ENCODE measurements around the gene ANKRD34A.
A peak's percentile ranks its signal among the peaks of the same experiment; 100 is the strongest.

Gene ANKRD34A

GRCh38 chr1:145994391-145995120, 30.2 kb upstream of the ANKRD34A start:
- Mint-ChIP-seq H3K4me3 (peak overlapping the region; percentile 91), H3K27me3 (no peaks in the 10 kb centered on the region), H3K4me1 (ENCODE audit: low read depth) (peaks cover 70% of the 10 kb centered on the region), H3K27ac (peak overlapping the region; percentile 89), H3K9me3 (no peaks in the 10 kb centered on the region), H3K36me3 (ENCODE audit: low read depth) (peaks cover 44% of the 10 kb centered on the region)

DNA sequence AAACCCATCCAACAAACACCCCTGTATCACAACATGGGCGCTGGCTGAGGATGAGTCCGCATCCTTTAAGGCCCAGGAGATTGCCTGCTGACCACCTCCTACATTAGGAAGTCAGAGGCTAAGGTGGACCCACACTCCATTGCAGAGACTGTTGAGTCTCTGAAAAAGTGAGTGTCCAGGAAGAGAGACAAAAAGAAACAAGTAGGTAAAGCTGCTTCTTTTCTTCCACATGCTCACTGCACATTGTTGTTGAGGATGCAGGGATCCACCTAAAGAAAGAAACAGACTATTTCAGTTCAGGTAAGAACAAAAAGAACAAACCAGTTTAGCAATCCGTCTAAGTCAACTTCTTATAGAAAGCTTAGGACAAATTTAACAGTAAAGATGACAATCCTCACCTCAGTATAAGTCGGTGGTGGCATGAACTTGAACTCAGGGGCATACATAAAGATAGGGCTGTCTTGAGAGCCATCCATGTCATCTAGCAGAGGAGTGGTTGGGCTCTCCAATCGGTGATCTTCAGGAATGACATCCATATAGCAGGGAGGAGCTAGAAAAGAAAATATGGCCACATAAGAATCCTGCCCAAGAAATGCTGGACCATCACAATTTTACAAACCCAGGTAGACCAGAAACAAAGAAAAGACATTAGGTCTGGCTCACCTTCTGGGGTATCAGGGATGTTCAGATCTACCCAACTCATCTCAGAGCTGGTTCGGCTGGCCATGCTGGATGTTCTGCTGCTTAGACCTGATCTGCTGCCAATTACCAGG, 29.4 kb upstream of the ANKRD34A start:
- H3K4me1 Mint-ChIP-seq (ENCODE audit: low read depth): peaks cover 65% of the 10 kb centered on the region
- peaks cover 44% of the 10 kb centered on the region for H3K36me3 Mint-ChIP-seq (ENCODE audit: low read depth)
- H3K9me3 Mint-ChIP-seq: no peaks in the 10 kb centered on the region
- peak overlapping the region; percentile 89 for H3K27ac Mint-ChIP-seq
- H3K4me3 Mint-ChIP-seq: peak overlapping the region; percentile 91
- no peaks in the 10 kb centered on the region for H3K27me3 Mint-ChIP-seq

DNA sequence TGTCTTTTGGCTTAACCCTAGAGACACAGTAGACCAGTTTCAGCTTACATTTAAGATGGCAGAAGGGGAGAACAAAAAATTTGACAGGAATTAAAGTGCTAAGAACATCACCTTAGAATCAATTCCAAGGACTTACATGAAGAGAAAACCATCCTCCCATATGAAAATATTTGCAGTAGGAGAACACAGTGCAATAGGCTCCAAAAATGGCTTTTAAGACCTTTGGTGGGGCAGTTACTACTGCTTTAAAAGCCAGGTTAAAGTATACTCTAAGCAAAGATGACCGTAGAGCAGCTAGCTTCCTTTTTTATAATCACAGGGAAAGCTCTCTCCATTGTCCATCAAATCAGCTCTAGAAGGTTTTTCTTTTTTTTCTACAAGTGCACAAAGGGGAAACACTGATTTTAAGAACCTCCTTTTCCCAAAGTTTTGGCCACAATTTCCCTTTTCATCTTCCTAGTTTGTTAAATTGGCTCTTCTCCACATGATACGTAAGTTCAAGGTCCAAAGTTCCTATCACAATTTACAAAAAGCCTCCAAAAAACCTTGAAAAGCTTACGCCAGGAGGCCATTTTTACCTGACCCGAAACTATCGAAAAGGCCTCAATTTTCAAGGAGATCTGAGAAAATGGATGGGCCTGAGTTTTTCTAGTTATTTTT, 28.7 kb upstream of the ANKRD34A start:
- H3K4me3 Mint-ChIP-seq: peak overlapping the region; percentile 91
- H3K36me3 Mint-ChIP-seq (ENCODE audit: low read depth): peaks cover 44% of the 10 kb centered on the region
- peaks cover 65% of the 10 kb centered on the region for H3K4me1 Mint-ChIP-seq (ENCODE audit: low read depth)
- H3K27me3 Mint-ChIP-seq: no peaks in the 10 kb centered on the region
- H3K9me3 Mint-ChIP-seq: no peaks in the 10 kb centered on the region
- peak overlapping the region; percentile 89 for H3K27ac Mint-ChIP-seq

DNA sequence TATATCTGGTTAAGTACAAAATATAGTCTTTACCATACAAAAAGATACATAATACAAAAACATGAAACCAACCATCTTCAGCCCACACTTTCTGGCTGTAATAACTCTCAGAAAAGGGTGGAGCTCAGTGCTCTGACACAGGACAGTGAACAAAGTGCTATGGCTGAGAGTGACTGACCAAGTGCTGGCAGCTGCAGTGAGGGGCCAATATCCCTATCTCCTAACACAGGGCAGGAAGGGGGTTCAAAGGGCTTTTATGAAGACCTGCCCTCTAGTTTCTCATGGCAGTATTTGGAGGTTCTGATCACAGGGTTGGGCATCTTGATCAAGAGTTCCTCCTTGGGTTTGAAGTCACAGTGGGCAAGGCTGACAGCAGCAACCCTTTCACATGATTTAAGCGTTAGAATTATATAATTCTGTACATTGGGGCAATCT, 28.1 kb upstream of the ANKRD34A start:
- peaks cover 65% of the 10 kb centered on the region for H3K4me1 Mint-ChIP-seq (ENCODE audit: low read depth)
- H3K4me3 Mint-ChIP-seq: peak overlapping the region; percentile 91
- H3K9me3 Mint-ChIP-seq: no peaks in the 10 kb centered on the region
- peak overlapping the region; percentile 89 for H3K27ac Mint-ChIP-seq
- H3K27me3 Mint-ChIP-seq: no peaks in the 10 kb centered on the region
- H3K36me3 Mint-ChIP-seq (ENCODE audit: low read depth): peaks cover 44% of the 10 kb centered on the region

- Mint-ChIP-seq H3K4me1 (ENCODE audit: low read depth) (peaks cover 62% of the 10 kb centered on the region), H3K36me3 (ENCODE audit: low read depth) (peaks cover 44% of the 10 kb centered on the region), H3K27ac (peak overlapping the region; percentile 23), H3K9me3 (no peaks in the 10 kb centered on the region), H3K27me3 (no peaks in the 10 kb centered on the region), H3K4me3 (peak overlapping the region; percentile 14)
Measured at GRCh38 chr1:145991735-145992412, 27.5 kb upstream of the ANKRD34A start.

- peaks cover 34% of the 10 kb centered on the region for H3K36me3 Mint-ChIP-seq (ENCODE audit: low read depth)
- no peaks in the 10 kb centered on the region for H3K9me3 Mint-ChIP-seq
- no peak overlapping the region for H3K4me3 Mint-ChIP-seq
- H3K27me3 Mint-ChIP-seq: no peaks in the 10 kb centered on the region
- H3K27ac Mint-ChIP-seq: no peak overlapping the region
- peaks cover 62% of the 10 kb centered on the region for H3K4me1 Mint-ChIP-seq (ENCODE audit: low read depth)
Measured at GRCh38 chr1:145990249-145990855, 26.0 kb upstream of the ANKRD34A start.

DNA sequence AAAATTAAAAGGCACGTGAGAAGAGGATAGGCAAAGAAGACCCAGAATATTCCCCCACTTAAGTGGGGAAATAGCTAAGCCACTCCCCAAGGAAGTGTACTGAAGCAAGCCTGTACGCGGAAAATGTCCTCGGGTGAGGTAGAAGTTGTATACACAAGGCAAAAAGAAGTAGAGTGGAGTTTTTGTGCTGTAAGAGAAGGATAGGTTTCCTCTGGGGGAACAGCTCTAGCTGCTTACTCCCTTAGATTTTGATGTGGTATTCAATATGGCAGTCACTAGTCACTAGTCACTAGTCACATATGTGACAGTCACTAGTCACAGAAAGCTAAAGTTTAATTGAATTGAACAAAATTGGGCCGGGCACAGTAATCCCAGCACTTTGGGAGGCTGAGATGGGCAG, 24.4 kb upstream of the ANKRD34A start:
- Mint-ChIP-seq H3K27ac (peak overlapping the region; percentile 76), H3K27me3 (no peaks in the 10 kb centered on the region), H3K4me1 (ENCODE audit: low read depth) (peaks cover 51% of the 10 kb centered on the region), H3K36me3 (ENCODE audit: low read depth) (peaks cover 18% of the 10 kb centered on the region), H3K9me3 (no peaks in the 10 kb centered on the region), H3K4me3 (no peak overlapping the region)

DNA sequence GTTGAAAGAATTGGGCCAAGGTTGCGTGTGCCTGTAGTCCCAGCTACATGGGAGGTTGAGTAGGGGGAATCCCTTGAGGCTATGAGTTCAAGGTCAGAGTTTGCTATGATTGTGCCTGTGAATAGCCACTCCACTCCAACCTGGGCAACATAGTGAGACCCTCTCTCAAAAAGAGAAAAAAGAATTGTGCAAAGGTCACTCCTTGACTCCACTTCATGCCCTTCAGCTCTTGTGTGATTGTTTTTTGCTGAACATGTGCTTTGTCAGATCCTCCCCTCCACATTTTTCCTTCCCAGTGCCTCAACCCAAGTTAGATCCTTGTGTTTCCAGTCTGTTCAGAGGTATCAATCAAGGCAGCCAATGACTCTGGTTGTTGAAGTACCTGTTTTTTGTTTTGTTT, 23.6 kb upstream of the ANKRD34A start:
- Mint-ChIP-seq H3K4me3 (no peak overlapping the region), H3K36me3 (ENCODE audit: low read depth) (peaks cover 10% of the 10 kb centered on the region), H3K27me3 (no peaks in the 10 kb centered on the region), H3K4me1 (ENCODE audit: low read depth) (peaks cover 43% of the 10 kb centered on the region), H3K27ac (peak overlapping the region; percentile 38), H3K9me3 (no peaks in the 10 kb centered on the region)

DNA sequence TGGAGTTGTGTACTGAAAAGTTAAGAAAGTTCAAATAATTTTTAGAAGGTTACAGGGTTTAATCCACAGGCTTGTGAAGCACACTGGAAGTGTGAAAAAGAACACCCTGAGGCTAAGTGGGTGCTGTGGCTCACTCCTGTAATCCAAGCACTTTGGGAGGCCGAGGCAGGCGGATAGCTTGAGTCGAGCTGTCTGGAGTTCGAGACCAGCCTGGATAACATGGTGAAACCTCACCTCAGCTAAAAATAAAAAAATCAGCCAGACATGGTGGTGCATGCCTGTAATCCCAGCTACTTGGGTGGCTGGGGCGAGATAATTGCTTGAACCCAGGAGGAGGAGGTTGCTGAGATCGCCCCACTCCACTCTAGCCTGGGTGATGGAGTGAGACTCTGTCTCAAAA, 22.2 kb upstream of the ANKRD34A start:
- H3K4me3 Mint-ChIP-seq: no peak overlapping the region
- H3K9me3 Mint-ChIP-seq: no peaks in the 10 kb centered on the region
- no peak overlapping the region for H3K27ac Mint-ChIP-seq
- H3K27me3 Mint-ChIP-seq: no peaks in the 10 kb centered on the region
- no peaks in the 10 kb centered on the region for H3K36me3 Mint-ChIP-seq (ENCODE audit: low read depth)
- H3K4me1 Mint-ChIP-seq (ENCODE audit: low read depth): peaks cover 29% of the 10 kb centered on the region

DNA sequence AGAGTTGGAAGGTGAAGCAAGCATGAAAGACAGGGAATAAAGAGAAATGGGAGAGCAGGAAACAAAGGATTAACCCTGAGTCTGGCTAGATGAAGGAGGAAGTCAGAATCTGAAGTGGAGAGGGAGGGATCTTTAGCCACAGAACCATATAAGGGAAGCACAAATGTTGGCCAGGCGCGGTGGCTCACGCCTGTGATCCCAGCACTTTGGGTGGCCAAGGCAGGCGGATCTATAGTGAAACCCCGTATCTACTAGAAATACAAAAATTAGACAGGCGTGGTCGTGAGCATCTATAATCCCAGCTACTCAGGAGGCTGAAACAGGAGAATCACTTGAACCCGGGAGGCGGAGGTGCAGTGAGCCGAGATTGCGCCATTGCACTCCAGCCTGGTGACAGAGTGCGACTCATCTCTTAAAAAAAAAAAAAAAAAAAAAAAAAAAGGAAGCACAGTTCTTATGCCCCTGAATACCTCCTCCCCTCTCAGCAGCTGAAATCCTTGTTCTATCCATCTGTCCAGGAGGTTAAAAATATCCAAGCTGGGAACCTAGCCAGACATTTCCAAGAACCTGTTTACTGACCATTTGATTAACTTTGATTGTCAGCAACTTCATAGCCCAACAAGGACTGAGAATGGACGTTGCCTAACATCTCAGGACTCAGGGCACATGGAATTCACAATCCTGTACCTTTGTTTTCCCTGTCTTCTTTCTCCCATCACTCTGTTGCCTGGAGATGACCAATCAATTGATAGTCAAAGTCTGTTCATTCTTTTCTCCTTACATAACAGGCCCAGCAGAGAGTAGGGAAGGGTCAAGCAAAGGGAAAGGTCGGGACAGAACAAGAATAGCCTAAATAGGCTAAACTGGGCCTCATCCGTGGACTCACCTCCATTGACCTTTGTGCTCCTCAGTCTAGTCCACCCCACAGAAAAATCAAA, 21.4 kb upstream of the ANKRD34A start:
- H3K4me1 Mint-ChIP-seq (ENCODE audit: low read depth): peaks cover 23% of the 10 kb centered on the region
- no peaks in the 10 kb centered on the region for H3K27me3 Mint-ChIP-seq
- H3K27ac Mint-ChIP-seq: peak overlapping the region; percentile 87
- H3K9me3 Mint-ChIP-seq: no peaks in the 10 kb centered on the region
- peak overlapping the region; percentile 47 for H3K4me3 Mint-ChIP-seq
- no peaks in the 10 kb centered on the region for H3K36me3 Mint-ChIP-seq (ENCODE audit: low read depth)

DNA sequence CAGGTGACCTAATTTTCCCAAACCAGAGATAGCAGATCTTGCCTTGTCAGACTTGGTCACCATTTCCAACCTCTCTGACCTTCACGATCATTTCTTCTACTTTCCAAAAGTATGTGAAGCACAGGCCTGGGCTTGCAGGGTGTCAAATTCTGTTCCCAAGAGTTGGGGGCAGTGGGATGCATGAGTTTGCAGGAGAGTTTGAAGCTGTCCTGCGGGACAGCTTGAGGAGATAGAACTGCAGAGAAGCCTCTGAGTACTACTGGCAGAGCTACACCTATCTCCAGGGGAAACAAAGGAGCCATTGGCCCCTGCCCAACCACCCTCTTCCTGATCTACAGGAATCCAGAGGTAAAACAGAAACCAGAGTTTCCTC, 20.7 kb upstream of the ANKRD34A start:
- no peaks in the 10 kb centered on the region for H3K9me3 Mint-ChIP-seq
- no peaks in the 10 kb centered on the region for H3K27me3 Mint-ChIP-seq
- H3K4me3 Mint-ChIP-seq: peak overlapping the region; percentile 47

DNA sequence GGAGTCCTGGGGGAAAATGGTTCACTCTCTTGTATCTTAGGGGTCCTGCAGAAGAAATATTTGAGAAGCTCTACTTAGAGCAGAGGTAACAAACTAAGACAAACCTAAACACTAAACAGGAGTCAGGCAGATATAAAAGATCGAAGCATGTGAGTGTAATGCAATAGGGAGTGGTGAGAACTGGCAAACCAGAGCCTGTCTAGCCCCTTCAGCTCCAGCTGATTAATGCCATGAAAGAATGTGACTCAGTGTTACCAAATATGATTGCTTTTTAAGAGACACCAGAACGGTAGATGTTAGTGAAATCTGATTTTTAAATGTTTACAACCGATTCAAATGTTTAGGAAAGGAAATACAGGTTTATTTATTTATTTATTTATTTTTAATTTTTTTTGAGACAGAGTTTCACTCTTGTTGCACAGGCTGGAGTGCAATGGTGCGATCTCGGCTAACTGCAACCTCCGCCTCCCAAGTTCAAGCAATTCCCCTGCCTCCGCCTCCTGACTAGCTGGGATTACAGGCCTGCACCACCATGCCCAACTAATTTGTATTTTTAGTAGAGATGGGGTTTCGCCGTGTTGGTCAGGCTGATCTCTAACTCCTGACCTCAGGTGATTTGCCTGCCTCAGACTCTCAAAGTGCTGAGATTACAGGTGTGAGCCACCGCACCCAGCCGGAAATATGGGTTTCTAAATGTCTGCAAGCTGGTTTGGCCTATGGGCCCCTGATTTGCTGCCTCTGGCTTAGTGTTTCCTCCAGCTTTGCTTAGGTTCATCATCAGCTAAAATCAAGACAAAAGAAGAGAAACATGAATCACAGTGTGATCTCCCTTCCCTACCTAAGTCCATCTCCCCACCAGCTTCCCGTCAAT, 19.8 kb upstream of the ANKRD34A start:
- Mint-ChIP-seq H3K4me3 (no peak overlapping the region), H3K27me3 (no peaks in the 10 kb centered on the region), H3K36me3 (ENCODE audit: low read depth) (no peaks in the 10 kb centered on the region), H3K4me1 (ENCODE audit: low read depth) (peaks cover 18% of the 10 kb centered on the region), H3K27ac (peak overlapping the region; percentile 73), H3K9me3 (no peaks in the 10 kb centered on the region)

More for the DNA sequence above, 20.7 kb upstream of the ANKRD34A start:
- Mint-ChIP-seq H3K36me3 (ENCODE audit: low read depth) (no peaks in the 10 kb centered on the region), H3K27ac (peak overlapping the region; percentile 87), H3K4me1 (ENCODE audit: low read depth) (peaks cover 18% of the 10 kb centered on the region)

DNA sequence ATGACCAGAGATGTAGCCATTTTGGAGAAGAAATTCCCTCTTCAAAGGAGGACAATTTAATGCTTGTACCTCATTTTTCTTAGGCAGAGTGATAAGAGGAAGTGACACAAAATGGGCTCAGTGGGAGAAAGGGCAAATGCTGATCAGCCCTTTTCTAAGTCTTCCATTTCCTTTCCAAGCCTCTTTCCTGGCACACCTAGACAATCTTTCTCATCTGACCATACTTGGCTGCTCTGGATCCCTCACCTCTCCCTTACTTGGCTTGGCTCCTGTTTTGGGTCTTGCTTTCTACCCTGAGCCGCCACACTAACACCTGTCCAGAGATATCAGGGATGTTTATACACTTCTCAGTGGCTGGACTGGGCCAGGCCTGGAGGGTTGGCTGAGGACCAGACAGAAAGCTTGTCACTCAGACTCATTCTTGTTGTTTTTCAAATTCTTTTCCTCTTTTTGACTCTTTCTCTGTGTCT, 18.9 kb upstream of the ANKRD34A start:
- Mint-ChIP-seq H3K27me3 (no peaks in the 10 kb centered on the region), H3K9me3 (no peaks in the 10 kb centered on the region), H3K4me1 (ENCODE audit: low read depth) (peaks cover 9% of the 10 kb centered on the region), H3K4me3 (no peak overlapping the region), H3K36me3 (ENCODE audit: low read depth) (no peaks in the 10 kb centered on the region), H3K27ac (no peak overlapping the region)
